GM12878 (cell line): ENCODE data around the gene VSTM4. TPM values are rescaled to one million over a fixed set of nuclear protein-coding genes. Genes with fewer than 3 reads are reported as not detected.

ENCODE experiments used
- ATAC-seq: fragments of 200-7000 bp; cut with Tn5 transposase; 3 replicates; pipeline ENCODE4 v1.9.1; 2020; ENCODE audit warnings: mild to moderate bottlenecking, moderate library complexity
- BruUV-seq: library from RNA; stranded (reverse); fragments of 400-500 nt; replicated peaks from 2 replicates; lab custom pipeline; 2021; lab: Mats Ljungman, UMichigan
- CTCF ChIA-PET: fragments of 300-600 bp; sonication (Branson Sonifier 250); formaldehyde crosslinking; extraction: SDS; loops from one replicate; lab custom pipeline; 2021; ENCODE audit warnings: inconsistent platforms; lab: Yijun Ruan, JAX
- POLR2A ChIA-PET: fragments of 350-600 bp; formaldehyde crosslinking; extraction: SDS; loops from one replicate; lab custom pipeline; 2021; ENCODE audit warnings: inconsistent platforms; lab: Charles Lee
- RAD21 ChIA-PET: fragments of 300-600 bp; sonication (Branson Sonifier 250); formaldehyde crosslinking; loops from one replicate; lab custom pipeline; 2023; ENCODE audit warnings: antibody characterized with exemption; ENCODE audit not compliant: unreplicated experiment; lab: Charles Lee
- SMC1A ChIA-PET: fragments of 300-600 bp; sonication (Branson Sonifier 250); formaldehyde crosslinking; loops from one replicate; lab custom pipeline; 2023; ENCODE audit not compliant: unreplicated experiment, uncharacterized antibody; lab: Charles Lee
- DNase-seq: peaks from one replicate; pipeline ENCODE4 v3.0.0-alpha.2; 2011; ENCODE audit warnings: low read depth, low spot score
- FAIRE-seq: peaks from 3 replicates; lab custom pipeline; 2011; peaks lifted over from hg19 to GRCh38; lab: Jason Lieb, UNC
- H2AFZ ChIP-seq: 2 replicates; pipeline ENCODE4 v1.6.0; 2011; ENCODE audit warnings: low read depth, low read length, control low read depth; ENCODE audit not compliant: control insufficient read depth
- H3K27ac ChIP-seq: 2 replicates; pipeline ENCODE4 v1.5.1; 2011; ENCODE audit warnings: control low read depth; ENCODE audit not compliant: control insufficient read depth, insufficient read depth
- H3K27me3 ChIP-seq, 2 experiments: replicated peaks in 1 of 2; 2 replicates each; pipeline versions ENCODE4 v1.6.0 to v1.6.1; 2011; ENCODE audit warnings: low read length in 1 of 2; ENCODE audit not compliant: control insufficient read depth in 2 of 2, insufficient read depth in 2 of 2
- H3K36me3 ChIP-seq, 2 experiments: 2 replicates each; pipeline ENCODE4 v1.5.1; 2011; ENCODE audit warnings: low read length in 1 of 2; ENCODE audit not compliant: control insufficient read depth in 2 of 2, insufficient read depth in 2 of 2
- H3K4me1 ChIP-seq: 2 replicates; pipeline ENCODE4 v1.6.1; 2011; ENCODE audit warnings: mild to moderate bottlenecking, low read length, moderate library complexity, mixed read lengths; ENCODE audit not compliant: control insufficient read depth, insufficient read depth
- H3K4me2 ChIP-seq: 2 replicates; pipeline ENCODE4 v1.6.0; 2011; ENCODE audit warnings: control low read depth; ENCODE audit not compliant: control insufficient read depth, insufficient read depth
- H3K4me3 ChIP-seq: fragments of 200-600 bp; sonication (generic); 2 replicates; pipeline ENCODE4 v1.5.1; 2016
- H3K79me2 ChIP-seq: 2 replicates; pipeline ENCODE4 v1.6.0; 2011; ENCODE audit warnings: low read length; ENCODE audit not compliant: control insufficient read depth, insufficient read depth
- H3K9ac ChIP-seq: 2 replicates; pipeline ENCODE4 v1.8.0; 2011; ENCODE audit warnings: low read length, control low read depth, mixed read lengths; ENCODE audit not compliant: control insufficient read depth, insufficient read depth
- H3K9me3 ChIP-seq: replicated peaks from 3 replicates; pipeline ENCODE4 v1.5.1; 2011; ENCODE audit warnings: mild to moderate bottlenecking, low read length; ENCODE audit not compliant: control insufficient read depth, insufficient read depth
- H4K20me1 ChIP-seq: 2 replicates; pipeline ENCODE4 v1.6.0; 2011; ENCODE audit not compliant: control insufficient read depth, insufficient read depth
- BACH1 ChIP-seq: fragments of 450-650 bp; IDR thresholded peaks from 2 replicates; pipeline ENCODE4 v1.6.1; 2017; ENCODE audit warnings: mild to moderate bottlenecking, borderline replicate concordance
- SMAD1 ChIP-seq: fragments of 450-650 bp; IDR thresholded peaks from 2 replicates; pipeline ENCODE4 v1.6.1; 2018; ENCODE audit warnings: mild to moderate bottlenecking, low read depth; ENCODE audit not compliant: partially characterized antibody
- WGBS: methylation state at CpG from one replicate; pipeline ENCODE4 v1.1.6; 2016; ENCODE audit warnings: low lambda C conversion rate; ENCODE audit not compliant: insufficient replicate concordance, insufficient coverage; ENCODE audit errors: missing lambda C conversion rate; 5-methylcytosine and 5-hydroxymethylcytosine counted together
- in situ Hi-C: fragments of 300-500 bp; cut with MboI; formaldehyde crosslinking; loops from 9 replicates; pipeline ENCODE4 v1.14.3; 2018; ENCODE audit warnings: mixed read lengths
- intact Hi-C: fragments of 100-400 bp; cut with micrococcal nuclease; formaldehyde crosslinking; loops from one replicate; pipeline ENCODE4 v1.14.2; 2022; ENCODE audit not compliant: unreplicated experiment
- polyA plus RNA-seq, 11 experiments: library from polyadenylated mRNA; depleted of rRNA in 4 of 11; unstranded in 6 of 11; stranded (reverse) in 5 of 11; fragments of >200 nt; fragmentation: Nextera tagmentation in 4 of 11; fragmentation: Illumina TruSeq in 1 of 11; extraction: Ambion mirVana in 4 of 11; extraction: Trizol in 1 of 11; gene quantifications; 1 replicate in 1 of 11; 2 replicates in 10 of 11; pipeline versions ENCODE4 v1.2.1 to v1.2.3, GENCODE V29; 2011 to 2016; ENCODE audit warnings: inconsistent platforms in 2 of 11, missing spikeins in 2 of 11, low read depth in 1 of 11
- total RNA-seq, 4 experiments: library from RNA; depleted of rRNA in 3 of 4; stranded (reverse); fragments of >200 nt in 3 of 4; fragmentation: Illumina TruSeq in 1 of 4; extraction: Trizol in 1 of 4; gene quantifications; 2 replicates each; pipeline versions ENCODE4 v1.2.1 to v1.2.3, GENCODE V29; 2013 to 2021
- TF ChIP-seq, protein P1 (sequence below): IDR thresholded peaks from 2 replicates; pipeline ENCODE4 v1.6.1; 2011; ENCODE audit warnings: borderline replicate concordance, low read depth, mild to moderate bottlenecking, moderate library complexity, low read length; ENCODE audit not compliant: insufficient read depth, poor library complexity, severe bottlenecking
- TF ChIP-seq, protein P2 (sequence below): fragments of 450-650 bp; IDR thresholded peaks from 2 replicates; pipeline ENCODE4 v1.6.1; 2016; ENCODE audit warnings: mild to moderate bottlenecking

The VSTM4 gene
- total and polyA plus RNA-seq, 10 of the 15 experiments (the other 5 are each of a cell fraction or from before 2014, with no cell fraction given) = 0.01 to 0.14 (median 0.02) TPM; not detected in 7

DNA sequence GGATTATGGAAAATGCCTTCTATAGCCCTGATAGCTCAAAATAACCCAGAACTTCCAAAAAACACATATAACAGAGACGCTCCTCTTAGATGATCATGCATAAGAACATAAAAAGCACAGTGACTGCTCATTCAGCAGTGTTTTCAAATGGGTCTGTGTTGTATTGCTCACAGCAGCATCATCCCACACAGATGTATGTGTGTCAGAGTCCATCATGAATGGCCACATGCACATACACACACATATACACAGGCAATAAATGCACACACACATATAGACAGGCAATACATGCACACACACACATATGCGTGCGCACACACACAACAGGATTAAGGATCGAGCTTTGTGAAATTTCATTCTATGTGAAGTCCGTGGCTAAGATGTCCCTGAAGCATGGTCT lies 46.7 kb upstream of the VSTM4 start:
- BruUV-seq = no TSS peak
- Histone ChIP-seq H3K27me3 (no peaks in the 10 kb centered on the region), H3K4me3 (no peak overlapping the region), H4K20me1 (no peaks in the 10 kb centered on the region; the same call in 1 of the 2 replicates), H3K36me3 (peaks cover 0 to 1% of the 10 kb centered on the region in 2 experiments; a peak in 1 of 4 replicates), H3K9me3 (no peaks in the 10 kb centered on the region), H3K27ac (no peak overlapping the region), H2AFZ (no peak overlapping the region), H3K4me1 (no peaks in the 10 kb centered on the region), H3K79me2 (no peaks in the 10 kb centered on the region), H3K4me2 (no peak overlapping the region), H3K9ac (no peak overlapping the region)
- no peak for ATAC-seq
- ChIA-PET SMC1A (interaction anchor here (0.7 to 1.3 kb wide), 5 partner anchors 10 to 504 kb away, joined by 3 to 6 read pairs (median 3); no protein-coding TSS in a partner anchor), RAD21 (no interaction called here), POLR2A (interaction anchor here (0.9 kb wide), 1 partner anchor 17 kb away, joined by 3 read pairs; no protein-coding TSS in a partner anchor), CTCF (interaction anchor here (0.5 to 2.0 kb wide), 7 partner anchors 11 to 504 kb away, joined by 3 to 7 read pairs (median 3); no protein-coding TSS in a partner anchor)
- in situ Hi-C loops (no loop called here), intact Hi-C loops (no loop called here)
- 94% methylated on average over 5 of the region's 5 CpGs for WGBS
- TF ChIP-seq, protein P1, sequence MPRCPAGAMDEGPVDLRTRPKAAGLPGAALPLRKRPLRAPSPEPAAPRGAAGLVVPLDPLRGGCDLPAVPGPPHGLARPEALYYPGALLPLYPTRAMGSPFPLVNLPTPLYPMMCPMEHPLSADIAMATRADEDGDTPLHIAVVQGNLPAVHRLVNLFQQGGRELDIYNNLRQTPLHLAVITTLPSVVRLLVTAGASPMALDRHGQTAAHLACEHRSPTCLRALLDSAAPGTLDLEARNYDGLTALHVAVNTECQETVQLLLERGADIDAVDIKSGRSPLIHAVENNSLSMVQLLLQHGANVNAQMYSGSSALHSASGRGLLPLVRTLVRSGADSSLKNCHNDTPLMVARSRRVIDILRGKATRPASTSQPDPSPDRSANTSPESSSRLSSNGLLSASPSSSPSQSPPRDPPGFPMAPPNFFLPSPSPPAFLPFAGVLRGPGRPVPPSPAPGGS = peak; percentile 46
- TF ChIP-seq SMAD1 = no peak
- no peak for TF ChIP-seq BACH1
- TF ChIP-seq, protein P2, sequence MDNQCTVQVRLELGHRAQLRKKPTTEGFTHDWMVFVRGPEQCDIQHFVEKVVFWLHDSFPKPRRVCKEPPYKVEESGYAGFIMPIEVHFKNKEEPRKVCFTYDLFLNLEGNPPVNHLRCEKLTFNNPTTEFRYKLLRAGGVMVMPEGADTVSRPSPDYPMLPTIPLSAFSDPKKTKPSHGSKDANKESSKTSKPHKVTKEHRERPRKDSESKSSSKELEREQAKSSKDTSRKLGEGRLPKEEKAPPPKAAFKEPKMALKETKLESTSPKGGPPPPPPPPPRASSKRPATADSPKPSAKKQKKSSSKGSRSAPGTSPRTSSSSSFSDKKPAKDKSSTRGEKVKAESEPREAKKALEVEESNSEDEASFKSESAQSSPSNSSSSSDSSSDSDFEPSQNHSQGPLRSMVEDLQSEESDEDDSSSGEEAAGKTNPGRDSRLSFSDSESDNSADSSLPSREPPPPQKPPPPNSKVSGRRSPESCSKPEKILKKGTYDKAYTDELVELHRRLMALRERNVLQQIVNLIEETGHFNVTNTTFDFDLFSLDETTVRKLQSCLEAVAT = no peak
- FAIRE-seq = no peak
- DNase-seq = no peak
